BLaER1 treated with 17β-estradiol and CSF1 and Interleukin-3, amounts not matched to agents 10 nM and 100 nM (cell line): ENCODE data around the gene AHDC1.

ENCODE experiments used
- H3K27ac ChIP-seq, 11 experiments: shearing (Covaris generic); formaldehyde crosslinking; 2 replicates each; pipeline ENCODE4 v1.8.1; 2022
- H3K27me3 ChIP-seq, 11 experiments: shearing (Covaris generic); formaldehyde crosslinking; 2 replicates each; pipeline ENCODE4 v1.8.1; 2022
- H3K36me3 ChIP-seq, 11 experiments: shearing (Covaris generic); formaldehyde crosslinking; 2 replicates each; pipeline ENCODE4 v1.8.1; 2022
- H3K4me1 ChIP-seq, 10 experiments: shearing (Covaris generic); formaldehyde crosslinking; 2 replicates each; pipeline ENCODE4 v1.8.1; 2022
- H3K4me2 ChIP-seq, 11 experiments: shearing (Covaris generic); formaldehyde crosslinking; 2 replicates each; pipeline ENCODE4 v1.8.1; 2022
- H3K4me3 ChIP-seq, 10 experiments: shearing (Covaris generic); formaldehyde crosslinking; 2 replicates each; pipeline ENCODE4 v1.8.1; 2022
- H3K9ac ChIP-seq, 11 experiments: shearing (Covaris generic); formaldehyde crosslinking; 2 replicates each; pipeline ENCODE4 v1.8.1; 2022
- H3K9me3 ChIP-seq, 11 experiments: shearing (Covaris generic); formaldehyde crosslinking; replicated peaks in 1 of 11; 2 replicates each; pipeline ENCODE4 v1.8.1; 2022
- H4K20me1 ChIP-seq, 11 experiments: shearing (Covaris generic); formaldehyde crosslinking; 2 replicates each; pipeline ENCODE4 v1.8.1; 2022
- Cebpa-rat ChIP-seq, 11 experiments: shearing (Covaris generic); IDR thresholded peaks; 2 replicates each; pipeline ENCODE4 v1.8.1; 2022

AHDC1 gene

DNA sequence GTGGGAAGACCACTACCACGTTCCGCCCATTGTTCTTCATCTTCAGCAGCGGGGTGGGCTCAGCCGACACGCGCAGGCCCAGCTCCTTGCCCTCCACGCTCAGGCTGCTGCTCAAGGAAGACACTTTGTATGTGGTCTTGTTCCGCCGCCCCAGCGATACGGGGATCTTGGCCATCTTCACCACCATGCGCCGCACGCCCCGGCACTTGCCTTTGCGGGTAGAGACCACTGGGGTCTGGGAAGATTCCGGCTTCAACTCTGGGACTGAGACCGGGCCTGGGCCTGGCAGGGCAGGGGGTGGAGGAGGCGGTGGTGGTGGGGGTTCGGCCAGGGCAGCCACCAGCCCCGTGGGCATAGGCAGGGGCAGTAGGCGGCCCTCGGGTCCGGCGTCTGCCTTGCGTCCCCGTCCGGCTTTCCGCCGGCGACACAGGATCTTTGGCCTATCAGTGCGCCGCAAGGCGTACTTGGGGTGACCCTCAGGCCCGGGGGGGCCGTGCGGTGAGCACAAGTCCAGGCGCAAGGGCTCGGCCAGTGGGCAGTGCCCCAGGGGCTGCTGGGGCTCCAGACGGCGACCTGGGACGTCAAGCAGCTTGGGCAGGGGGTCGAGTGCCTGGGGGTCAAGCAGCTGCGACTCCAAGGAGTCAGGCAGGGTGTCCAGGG lies 53.3 kb downstream of the AHDC1 start:
- H3K9me3 ChIP-seq, result peaks cover 0 to 5% (median 0%) of the 10 kb centered on the region in 11 experiments; a peak in 1 of 22 replicates
- H3K4me2 ChIP-seq, result no peak overlapping the region

DNA sequence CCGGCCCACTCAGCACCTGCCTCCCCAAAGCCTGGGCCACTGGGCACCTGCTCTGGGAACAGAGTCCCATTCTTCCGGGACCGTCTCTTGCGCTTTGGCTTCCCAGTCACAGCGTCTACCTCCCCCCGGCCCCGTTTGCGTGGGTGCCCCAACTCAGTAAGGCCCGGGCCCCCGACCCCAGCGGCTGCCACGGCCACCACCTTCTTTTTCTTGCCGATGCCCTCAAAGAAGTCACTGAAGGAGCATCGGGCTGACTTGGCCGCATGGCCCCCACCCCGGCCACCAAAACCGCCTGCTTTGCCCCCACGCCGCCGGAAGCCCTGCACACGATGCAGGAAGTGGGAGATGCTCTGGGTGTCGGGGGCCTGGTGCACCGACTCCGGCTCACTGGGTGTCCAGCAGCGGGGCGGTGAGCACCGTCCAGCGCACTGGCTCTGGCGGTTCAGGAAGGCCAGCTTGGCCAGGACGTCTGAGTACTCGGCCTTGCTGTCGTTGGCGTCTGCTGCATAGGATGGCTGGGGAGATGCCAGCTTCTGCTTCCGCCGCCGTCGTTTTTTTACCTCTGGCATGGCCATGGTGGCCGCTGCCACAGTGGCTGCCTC lies 54.0 kb downstream of the AHDC1 start:
- H3K4me3 ChIP-seq, result no peak overlapping the region
- H4K20me1 ChIP-seq, result peaks cover 10 to 62% (median 37%) of the 10 kb centered on the region in 11 experiments; a peak in 16 of 22 replicates
- no peak overlapping the region for H3K27ac ChIP-seq
- H3K4me2 ChIP-seq, result no peak overlapping the region
- TF ChIP-seq Cebpa-rat (IDR thresholded peaks at IDR 0.05), result no peak
- no peaks in the 10 kb centered on the region for H3K27me3 ChIP-seq
- peaks cover 80 to 98% (median 93%) of the 10 kb centered on the region in 11 experiments for H3K36me3 ChIP-seq
- peaks cover 0 to 5% (median 0%) of the 10 kb centered on the region in 11 experiments; a peak in 1 of 22 replicates for H3K9me3 ChIP-seq
- peaks cover 13 to 32% (median 24%) of the 10 kb centered on the region in 10 experiments for H3K4me1 ChIP-seq
- H3K9ac ChIP-seq, result no peak overlapping the region

More for the DNA sequence above, 53.3 kb downstream of the AHDC1 start:
- peaks cover 14 to 35% (median 28%) of the 10 kb centered on the region in 10 experiments for H3K4me1 ChIP-seq
- H3K9ac ChIP-seq, result no peak overlapping the region
- peaks cover 10 to 55% (median 33%) of the 10 kb centered on the region in 11 experiments; a peak in 17 of 22 replicates for H4K20me1 ChIP-seq
- no peak overlapping the region for H3K27ac ChIP-seq
- H3K36me3 ChIP-seq, result peaks cover 72 to 95% (median 85%) of the 10 kb centered on the region in 11 experiments
- no peak for TF ChIP-seq Cebpa-rat (IDR thresholded peaks at IDR 0.05)
- H3K4me3 ChIP-seq, result no peak overlapping the region
- no peaks in the 10 kb centered on the region for H3K27me3 ChIP-seq

DNA sequence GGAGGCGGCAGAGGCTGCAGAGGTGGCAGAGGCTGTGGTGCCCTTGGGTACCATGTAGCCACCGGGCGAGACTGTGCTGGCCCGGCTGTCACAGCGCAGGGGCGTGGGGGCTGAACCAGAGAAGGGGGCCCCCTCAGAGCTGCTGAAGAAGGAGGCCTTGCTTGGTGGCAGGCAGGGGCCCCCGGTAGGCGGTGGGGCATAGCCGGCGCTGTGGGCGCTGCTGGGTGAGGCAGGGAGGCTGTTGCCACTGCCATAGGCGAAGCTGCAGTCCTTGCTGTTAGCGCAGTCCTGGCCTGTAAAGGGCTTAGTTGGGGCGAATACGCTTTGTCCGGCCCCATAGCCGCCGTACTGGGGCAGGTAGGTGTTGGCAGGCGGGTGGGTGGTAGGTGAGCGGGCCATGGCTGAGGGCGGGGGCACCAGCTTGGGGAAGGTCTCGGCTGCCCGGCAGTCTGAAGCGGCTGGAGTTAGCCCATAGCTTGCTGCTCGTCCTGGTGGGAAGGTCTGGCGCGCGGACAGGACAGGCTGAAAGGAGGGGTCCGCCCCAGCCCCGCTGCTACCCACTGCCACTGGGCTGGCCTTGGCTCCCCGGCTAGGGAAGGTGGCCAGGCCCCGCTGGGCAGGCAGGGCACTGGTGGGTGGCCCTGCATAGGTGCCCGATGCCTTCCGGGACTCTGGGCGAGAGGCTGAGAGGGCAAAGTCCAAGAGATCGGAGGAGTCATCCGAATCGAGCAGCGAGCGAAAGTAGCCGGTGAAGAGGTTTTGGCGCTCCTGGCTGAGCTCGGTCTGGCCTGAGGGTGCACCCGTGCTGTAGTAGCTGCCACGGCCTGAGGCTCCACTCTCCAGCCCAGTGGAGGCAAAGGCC lies 54.9 kb downstream of the AHDC1 start:
- Histone ChIP-seq H3K4me1 (peaks cover 14 to 32% (median 22%) of the 10 kb centered on the region in 10 experiments; a peak in 19 of 20 replicates), H3K9me3 (peaks cover 0 to 5% (median 0%) of the 10 kb centered on the region in 11 experiments; a peak in 1 of 22 replicates), H3K4me3 (no peak overlapping the region), H3K36me3 (peaks cover 87 to 98% (median 95%) of the 10 kb centered on the region in 11 experiments), H3K4me2 (no peak overlapping the region), H3K27me3 (no peaks in the 10 kb centered on the region), H3K27ac (no peak overlapping the region), H3K9ac (no peak overlapping the region), H4K20me1 (peaks cover 10 to 70% (median 40%) of the 10 kb centered on the region in 11 experiments; a peak in 17 of 22 replicates)
- no peak for TF ChIP-seq Cebpa-rat (IDR thresholded peaks at IDR 0.05)

DNA sequence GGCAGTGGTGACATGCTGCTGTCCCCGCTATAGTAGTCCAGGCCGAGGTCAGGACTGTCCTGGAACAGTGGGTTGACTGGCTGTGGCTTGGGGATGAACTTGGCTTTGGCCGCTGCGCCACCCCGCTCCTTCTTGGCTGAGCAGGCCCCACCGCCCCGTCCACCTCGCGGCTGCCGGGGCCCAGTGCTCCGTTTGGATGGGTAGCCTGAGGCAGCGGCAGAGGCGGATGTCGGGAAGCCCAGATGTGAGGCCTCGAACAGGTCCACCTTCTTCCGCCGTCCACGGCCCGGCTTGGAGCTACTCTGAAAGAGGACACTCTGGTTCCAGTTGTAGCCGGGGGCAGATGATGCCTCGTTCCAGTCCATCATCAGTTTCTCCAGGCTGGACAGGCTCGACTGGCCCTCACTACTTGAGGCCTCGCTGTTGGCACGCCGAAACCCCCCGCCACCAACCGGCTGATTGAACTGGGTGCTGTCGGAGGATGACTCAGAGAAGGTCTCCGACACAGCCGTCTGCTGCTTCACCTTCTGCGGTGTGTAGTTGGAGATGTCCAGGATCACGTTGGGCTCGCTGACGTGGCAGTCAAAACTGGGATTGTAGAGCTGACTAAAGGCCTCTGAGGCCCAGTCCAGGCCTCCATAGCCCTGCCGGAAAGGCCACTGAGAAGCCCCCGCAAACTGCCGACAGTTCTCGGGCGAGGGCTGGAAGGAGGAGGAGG lies 55.6 kb downstream of the AHDC1 start:
- Histone ChIP-seq H3K4me3 (no peak overlapping the region), H3K36me3 (peaks cover 87 to 98% (median 95%) of the 10 kb centered on the region in 11 experiments)

DNA sequence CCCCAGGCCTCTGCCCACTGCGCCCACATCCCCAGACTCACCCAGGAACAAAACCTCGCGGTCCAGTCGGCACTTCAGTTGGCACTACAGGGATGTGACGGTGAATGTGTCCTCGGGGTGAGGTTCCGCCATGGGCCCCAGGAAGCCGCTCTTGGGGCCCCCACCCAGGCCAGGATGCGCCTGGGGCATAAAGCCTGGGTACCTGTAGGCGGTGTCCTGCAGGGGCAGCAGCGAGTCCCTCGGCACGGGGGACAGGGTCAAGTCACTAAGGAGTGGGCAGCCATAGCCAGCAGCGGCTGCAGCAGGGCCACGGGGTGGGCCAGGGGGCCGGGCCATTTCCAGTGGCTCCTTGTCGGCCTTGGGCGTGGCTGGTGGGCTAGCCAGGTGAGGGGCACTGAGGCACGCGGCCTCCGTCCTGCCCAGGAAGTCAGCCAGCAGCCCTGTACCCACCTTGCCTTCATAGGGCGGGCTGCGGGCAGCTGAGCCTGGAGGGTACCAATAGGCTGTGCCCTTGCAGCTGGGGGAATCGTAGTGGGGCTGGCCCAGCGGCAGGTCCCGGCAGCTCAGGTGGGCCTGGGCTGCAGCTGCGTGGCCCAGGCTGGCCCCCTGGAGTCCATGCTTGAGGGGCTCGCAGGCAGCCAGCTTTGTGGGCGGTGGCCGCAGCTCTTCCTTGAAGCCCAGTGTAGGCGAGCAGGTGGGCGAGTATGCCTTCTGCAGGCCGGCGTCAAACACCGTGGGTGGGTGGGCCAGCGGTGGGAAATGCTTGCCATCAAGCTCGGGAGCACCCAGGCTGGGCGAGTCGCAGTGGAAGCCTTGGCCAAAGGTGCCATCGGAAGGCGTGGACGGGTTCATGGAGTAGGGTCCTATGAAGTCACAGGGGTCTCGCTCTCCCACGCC lies 56.5 kb downstream of the AHDC1 start:
- H3K9me3 ChIP-seq, result peaks cover 0 to 5% (median 0%) of the 10 kb centered on the region in 11 experiments; a peak in 1 of 22 replicates
- no peak for TF ChIP-seq Cebpa-rat (IDR thresholded peaks at IDR 0.05)
- H3K9ac ChIP-seq, result no peak overlapping the region
- peaks cover 16 to 87% (median 43%) of the 10 kb centered on the region in 11 experiments; a peak in 19 of 22 replicates for H4K20me1 ChIP-seq
- no peak overlapping the region for H3K4me2 ChIP-seq
- peaks cover 12 to 40% (median 30%) of the 10 kb centered on the region in 10 experiments; a peak in 18 of 20 replicates for H3K4me1 ChIP-seq
- no peaks in the 10 kb centered on the region for H3K27me3 ChIP-seq
- H3K4me3 ChIP-seq, result no peak overlapping the region
- H3K36me3 ChIP-seq, result peaks cover 87 to 98% (median 96%) of the 10 kb centered on the region in 11 experiments
- peak overlapping the region in 1 of 11 experiments; percentile 27; a peak in 2 of 22 replicates for H3K27ac ChIP-seq

More for the DNA sequence above, 55.6 kb downstream of the AHDC1 start:
- Histone ChIP-seq H4K20me1 (peaks cover 10 to 78% (median 40%) of the 10 kb centered on the region in 11 experiments; a peak in 17 of 22 replicates), H3K4me1 (peaks cover 10 to 31% (median 25%) of the 10 kb centered on the region in 10 experiments; a peak in 18 of 20 replicates), H3K9me3 (peaks cover 0 to 5% (median 0%) of the 10 kb centered on the region in 11 experiments; a peak in 1 of 22 replicates), H3K27me3 (no peaks in the 10 kb centered on the region), H3K4me2 (no peak overlapping the region), H3K9ac (no peak overlapping the region), H3K27ac (no peak overlapping the region; a peak in 1 of 22 replicates)
- TF ChIP-seq Cebpa-rat (IDR thresholded peaks at IDR 0.05), result no peak

DNA sequence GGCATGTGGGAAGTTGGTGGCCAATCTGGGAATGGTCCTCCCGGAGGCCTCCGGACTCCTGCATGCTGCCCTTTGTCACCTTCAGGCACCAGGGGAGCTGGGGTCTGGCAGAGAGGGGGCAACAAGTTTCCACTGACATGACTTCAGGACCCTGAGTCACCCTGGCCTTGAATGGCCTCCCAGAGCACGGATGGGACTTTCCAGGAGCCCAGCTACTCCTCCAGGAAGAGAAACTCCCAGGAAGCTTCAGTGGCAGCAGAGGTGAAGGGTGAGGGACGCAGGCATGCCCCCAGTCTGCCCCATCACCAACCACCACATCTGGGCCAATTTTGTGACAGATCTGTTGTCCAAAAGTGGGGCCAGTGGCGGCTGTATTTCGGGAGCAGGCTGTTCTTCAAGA lies 58.1 kb downstream of the AHDC1 start:
- H3K4me1 ChIP-seq, result peaks cover 13 to 55% (median 41%) of the 10 kb centered on the region in 10 experiments; a peak in 19 of 20 replicates
- peaks cover 84 to 100% (median 96%) of the 10 kb centered on the region in 11 experiments for H3K36me3 ChIP-seq
- H3K27ac ChIP-seq, result peak overlapping the region in 1 of 11 experiments; percentile 44; a peak in 3 of 22 replicates
- TF ChIP-seq Cebpa-rat (IDR thresholded peaks at IDR 0.05), result no peak
- peaks cover 17 to 100% (median 58%) of the 10 kb centered on the region in 11 experiments; a peak in 19 of 22 replicates for H4K20me1 ChIP-seq
- H3K27me3 ChIP-seq, result no peaks in the 10 kb centered on the region
- peak overlapping the region in 1 of 11 experiments; percentile 28; a peak in 2 of 22 replicates for H3K9ac ChIP-seq
- H3K9me3 ChIP-seq, result peaks cover 0 to 3% (median 0%) of the 10 kb centered on the region in 11 experiments; a peak in 1 of 22 replicates
- no peak overlapping the region for H3K4me3 ChIP-seq
- no peak overlapping the region for H3K4me2 ChIP-seq

DNA sequence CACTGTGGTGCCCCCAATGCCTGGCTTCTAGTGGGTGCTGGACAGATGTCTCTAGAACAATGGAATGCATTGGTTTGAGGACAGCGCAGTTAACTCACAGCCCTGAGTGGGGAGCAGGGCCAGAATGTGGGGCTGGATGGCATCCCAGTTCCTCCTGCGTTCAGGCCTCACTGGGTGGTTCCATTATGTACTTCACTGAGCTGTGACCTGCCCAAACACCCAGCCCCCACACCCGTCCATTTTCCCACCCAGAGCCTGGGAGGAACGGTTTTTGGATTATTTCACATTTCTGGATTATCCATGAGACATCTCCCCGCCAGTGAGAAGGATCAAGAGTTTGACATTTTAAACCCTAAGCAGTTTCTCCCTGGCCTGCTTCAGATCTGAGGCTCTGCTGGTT lies 58.7 kb downstream of the AHDC1 start:
- TF ChIP-seq Cebpa-rat (IDR thresholded peaks at IDR 0.05), result no peak
- Histone ChIP-seq H3K4me1 (peaks cover 18 to 61% (median 47%) of the 10 kb centered on the region in 10 experiments; a peak in 19 of 20 replicates), H3K27me3 (no peaks in the 10 kb centered on the region), H3K9ac (peak overlapping the region in 1 of 11 experiments; percentile 28; a peak in 2 of 22 replicates), H3K27ac (peak overlapping the region in 2 of 11 experiments; percentile 9 to 18; a peak in 1 of 22 replicates), H3K36me3 (peaks cover 78 to 100% (median 95%) of the 10 kb centered on the region in 11 experiments), H4K20me1 (peaks cover 21 to 99% (median 63%) of the 10 kb centered on the region in 11 experiments; a peak in 19 of 22 replicates), H3K9me3 (no peaks in the 10 kb centered on the region), H3K4me2 (no peak overlapping the region), H3K4me3 (no peak overlapping the region)
